Right renal cortex interstitium (tissue), 3 donors: Measurements from ENCODE around the gene CCL15. TPM values are rescaled to one million over a fixed set of nuclear protein-coding genes. Genes with fewer than 3 reads are reported as not detected.
"Not testable (repeated sequence)": the region's sequence is repeated elsewhere in the genome, so short reads cannot be mapped to it uniquely, and the experiment has no call there.

Experiments
- DNase-seq, 3 donors: peaks; one replicate each; pipeline ENCODE4 v3.0.0-alpha.2; 2013; ENCODE audit warnings: low read depth in 3 of 3, low spot score in 2 of 3
- polyA plus RNA-seq, 3 donors: library from polyadenylated mRNA; unstranded; fragments of 120-200 nt; gene quantifications; one replicate each; pipeline ENCODE4 v1.2.1, GENCODE V29; 2013; ENCODE audit not compliant: insufficient read length in 3 of 3

CCL15 gene
- polyA plus RNA-seq, 3 donors, result 6.4 to 8.1 (median 7.9) TPM

- no peak for DNase-seq
These were observed 3.3 kb downstream of the CCL15 start for GRCh38 chr17:35998018-35998545.

GRCh38 chr17:35995346-35995745 is 6.0 kb downstream of the CCL15 start:
- not testable (repeated sequence) for DNase-seq

GRCh38 chr17:35991075-35991474 is 10.3 kb downstream of the CCL15 start:
- DNase-seq, result no peak

- no peak for DNase-seq
These were observed 13.2 kb downstream of the CCL15 start for GRCh38 chr17:35988164-35988563.

GRCh38 chr17:35986643-35987042 is 14.7 kb downstream of the CCL15 start, which contains the start of gene CCL14:
Gene CCL14 (minus strand): TSS chr17:35986729. CDS start chr17:35986649, 80 bp downstream.
- DNase-seq, result no peak

GRCh38 chr17:35984140-35984539 is 17.2 kb downstream of the CCL15 start:
- DNase-seq, result no peak

GRCh38 chr17:35982409-35983191 is 18.8 kb downstream of the CCL15 start:
- no peak for DNase-seq

DNA sequence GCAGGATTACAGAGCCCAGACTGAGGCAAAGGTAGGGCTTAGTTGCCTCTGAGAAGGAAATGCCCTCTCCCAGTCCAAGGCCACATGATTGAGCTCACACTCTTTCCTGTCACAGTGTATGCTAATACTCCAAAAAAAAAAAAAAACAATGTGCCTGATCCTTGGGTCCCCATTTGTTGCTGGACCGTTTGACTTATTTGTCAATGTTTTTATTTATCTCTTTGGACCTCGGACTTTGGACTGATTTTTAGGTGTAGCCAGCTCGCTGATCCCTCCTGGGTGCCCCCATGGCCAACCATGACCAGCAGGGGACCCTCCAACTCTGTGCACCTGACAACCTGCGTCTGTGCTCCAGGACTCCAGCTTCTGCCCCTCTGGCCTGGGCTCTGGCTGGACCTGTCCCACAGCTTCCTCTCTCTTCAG is 19.4 kb downstream of the CCL15 start:
- no peak for DNase-seq

DNA sequence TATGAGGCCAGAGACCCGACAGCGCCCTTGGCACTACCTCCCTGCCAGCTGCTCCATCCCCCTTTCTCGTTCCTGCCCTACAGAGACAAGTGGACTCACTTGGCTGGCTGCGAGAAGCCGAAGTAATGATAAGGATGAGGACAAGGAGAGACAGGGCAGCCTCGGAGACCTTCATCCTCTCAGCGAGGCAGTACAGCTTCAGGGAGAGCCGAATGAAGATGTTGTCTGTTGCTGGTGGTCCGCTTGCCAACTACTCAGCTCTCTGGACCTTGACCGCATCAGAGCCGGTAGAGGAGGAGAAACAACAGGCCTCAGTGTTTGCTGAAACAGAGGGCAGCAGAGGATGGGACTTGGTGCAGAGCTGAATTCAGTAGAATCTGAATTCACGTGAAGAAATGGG is 20.1 kb downstream of the CCL15 start, which contains the start of gene CCL16:
Gene CCL16 (minus strand): TSS at position 252 of the 400 bp plus-strand sequence. CDS start 77 bp downstream, at position 175.
- DNase-seq, result no peak

- no peak for DNase-seq
These were observed 23.0 kb downstream of the CCL15 start for GRCh38 chr17:35978346-35978745.

- DNase-seq, result no peak
These were observed 23.8 kb downstream of the CCL15 start for GRCh38 chr17:35977509-35977908.

GRCh38 chr17:35973333-35974260 is 27.8 kb downstream of the CCL15 start:
- no peak for DNase-seq

GRCh38 chr17:35972945-35973332 is 28.4 kb downstream of the CCL15 start:
- DNase-seq, result no peak

GRCh38 chr17:35972535-35972934 is 28.8 kb downstream of the CCL15 start:
- no peak for DNase-seq

- DNase-seq, result no peak
These were observed 29.3 kb downstream of the CCL15 start for GRCh38 chr17:35972066-35972465.

GRCh38 chr17:35969558-35970380 is 31.6 kb downstream of the CCL15 start:
- DNase-seq, result peak; percentile 65 to 73 (median 73)

- DNase-seq, result no peak
These were observed 32.8 kb downstream of the CCL15 start for GRCh38 chr17:35968520-35969054.

- DNase-seq, result no peak
These were observed 36.1 kb downstream of the CCL15 start for GRCh38 chr17:35965272-35965671.

- DNase-seq, result no peak
These were observed 37.7 kb downstream of the CCL15 start for GRCh38 chr17:35963663-35964062.

- DNase-seq, result no peak
These were observed 47.6 kb downstream of the CCL15 start for GRCh38 chr17:35953720-35954119.
